ENCODE data around the gene DVL3.

DVL3 gene

GRCh38 chr3:184209146-184209923 lies 54.2 kb downstream of the DVL3 start:
- Histone ChIP-seq H3K9me3 (ENCODE audit: control insufficient read depth, insufficient read depth, low read length) (no peaks in the 10 kb centered on the region), H3F3A (ENCODE audit: control insufficient read depth, insufficient read depth) (no peaks in the 10 kb centered on the region), H3K9me2 (replicated peaks; ENCODE audit: control insufficient read depth, low read length) (no peaks in the 10 kb centered on the region), H4K20me1 (ENCODE audit: control insufficient read depth, insufficient read depth, low read depth, low read length) (no peaks in the 10 kb centered on the region), H3K4me1 (ENCODE audit: control insufficient read depth, low read length) (no peaks in the 10 kb centered on the region), H3K4me3 (ENCODE audit: low read length) (no peak overlapping the region), H3K4me2 (ENCODE audit: low read length) (no peak overlapping the region), H3K27me3 (ENCODE audit: control insufficient read depth, low read length) (peaks cover 22% of the 10 kb centered on the region), H3K79me2 (ENCODE audit: control insufficient read depth, low read length) (no peaks in the 10 kb centered on the region), H3K27ac (ENCODE audit: low read depth, low read length) (no peak overlapping the region), H3K36me3 (ENCODE audit: control insufficient read depth, low read length) (no peaks in the 10 kb centered on the region)
- TF ChIP-seq, protein P1, sequence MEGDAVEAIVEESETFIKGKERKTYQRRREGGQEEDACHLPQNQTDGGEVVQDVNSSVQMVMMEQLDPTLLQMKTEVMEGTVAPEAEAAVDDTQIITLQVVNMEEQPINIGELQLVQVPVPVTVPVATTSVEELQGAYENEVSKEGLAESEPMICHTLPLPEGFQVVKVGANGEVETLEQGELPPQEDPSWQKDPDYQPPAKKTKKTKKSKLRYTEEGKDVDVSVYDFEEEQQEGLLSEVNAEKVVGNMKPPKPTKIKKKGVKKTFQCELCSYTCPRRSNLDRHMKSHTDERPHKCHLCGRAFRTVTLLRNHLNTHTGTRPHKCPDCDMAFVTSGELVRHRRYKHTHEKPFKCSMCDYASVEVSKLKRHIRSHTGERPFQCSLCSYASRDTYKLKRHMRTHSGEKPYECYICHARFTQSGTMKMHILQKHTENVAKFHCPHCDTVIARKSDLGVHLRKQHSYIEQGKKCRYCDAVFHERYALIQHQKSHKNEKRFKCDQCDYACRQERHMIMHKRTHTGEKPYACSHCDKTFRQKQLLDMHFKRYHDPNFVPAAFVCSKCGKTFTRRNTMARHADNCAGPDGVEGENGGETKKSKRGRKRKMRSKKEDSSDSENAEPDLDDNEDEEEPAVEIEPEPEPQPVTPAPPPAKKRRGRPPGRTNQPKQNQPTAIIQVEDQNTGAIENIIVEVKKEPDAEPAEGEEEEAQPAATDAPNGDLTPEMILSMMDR (IDR thresholded peaks at IDR 0.05; ENCODE audit: low read depth, low read length, poor library complexity, severe bottlenecking) = no peak
- no peak for TF ChIP-seq EZH2phosphoT487 (IDR thresholded peaks at IDR 0.05; ENCODE audit: borderline replicate concordance, low read length)

GRCh38 chr3:184211297-184211696 lies 56.1 kb downstream of the DVL3 start:
- Histone ChIP-seq H3K27ac (ENCODE audit: low read depth, low read length) (no peak overlapping the region), H3K4me2 (ENCODE audit: low read length) (no peak overlapping the region), H3K4me3 (ENCODE audit: low read length) (no peak overlapping the region), H3K79me2 (ENCODE audit: control insufficient read depth, low read length) (no peaks in the 10 kb centered on the region), H4K20me1 (ENCODE audit: control insufficient read depth, insufficient read depth, low read depth, low read length) (no peaks in the 10 kb centered on the region), H3K36me3 (ENCODE audit: control insufficient read depth, low read length) (no peaks in the 10 kb centered on the region), H3K9me3 (ENCODE audit: control insufficient read depth, insufficient read depth, low read length) (no peaks in the 10 kb centered on the region), H3K27me3 (ENCODE audit: control insufficient read depth, low read length) (peaks cover 26% of the 10 kb centered on the region), H3F3A (ENCODE audit: control insufficient read depth, insufficient read depth) (no peaks in the 10 kb centered on the region), H3K9me2 (replicated peaks; ENCODE audit: control insufficient read depth, low read length) (no peaks in the 10 kb centered on the region), H3K4me1 (ENCODE audit: control insufficient read depth, low read length) (no peaks in the 10 kb centered on the region)
- TF ChIP-seq, protein P1 (IDR thresholded peaks at IDR 0.05; ENCODE audit: low read depth, low read length, poor library complexity, severe bottlenecking) = no peak
- no peak for TF ChIP-seq EZH2phosphoT487 (IDR thresholded peaks at IDR 0.05; ENCODE audit: borderline replicate concordance, low read length)

- TF ChIP-seq EZH2phosphoT487 (IDR thresholded peaks at IDR 0.05; ENCODE audit: borderline replicate concordance, low read length) = no peak
- TF ChIP-seq, protein P1 (IDR thresholded peaks at IDR 0.05; ENCODE audit: low read depth, low read length, poor library complexity, severe bottlenecking) = no peak
Measured at GRCh38 chr3:184211718-184212117, 56.5 kb downstream of the DVL3 start.

More at GRCh38 chr3:184211718-184212117, 56.5 kb downstream of the DVL3 start:
- no peaks in the 10 kb centered on the region for H3K79me2 ChIP-seq (ENCODE audit: control insufficient read depth, low read length)
- no peaks in the 10 kb centered on the region for H3K36me3 ChIP-seq (ENCODE audit: control insufficient read depth, low read length)
- no peaks in the 10 kb centered on the region for H3K9me3 ChIP-seq (ENCODE audit: control insufficient read depth, insufficient read depth, low read length)
- H4K20me1 ChIP-seq (ENCODE audit: control insufficient read depth, insufficient read depth, low read depth, low read length) = no peaks in the 10 kb centered on the region
- no peak overlapping the region for H3K4me3 ChIP-seq (ENCODE audit: low read length)
- H3K27ac ChIP-seq (ENCODE audit: low read depth, low read length) = no peak overlapping the region
- no peak overlapping the region for H3K4me2 ChIP-seq (ENCODE audit: low read length)
- H3K27me3 ChIP-seq (ENCODE audit: control insufficient read depth, low read length) = peaks cover 22% of the 10 kb centered on the region
- H3K4me1 ChIP-seq (ENCODE audit: control insufficient read depth, low read length) = no peaks in the 10 kb centered on the region
- H3K9me2 ChIP-seq (replicated peaks; ENCODE audit: control insufficient read depth, low read length) = no peaks in the 10 kb centered on the region
- H3F3A ChIP-seq (ENCODE audit: control insufficient read depth, insufficient read depth) = no peaks in the 10 kb centered on the region
